Tibial artery (tissue), 4 donors: ENCODE data around the gene PIGV.

Experiments used
- DNase-seq, 2 donors: peaks; one replicate each; pipeline ENCODE4 v3.0.0-alpha.2; 2019
- H3K27ac ChIP-seq, 2 donors: fragments of 200-600 bp; sonication (generic) in 1 of 2; 1 replicate in 1 of 2; 2 replicates in 1 of 2; pipeline ENCODE4 v1.5.1; 2018 to 2019; ENCODE audit warnings: mild to moderate bottlenecking in 1 of 2
- H3K27me3 ChIP-seq, 2 donors: fragments of 200-600 bp; sonication (generic) in 1 of 2; one replicate each; pipeline versions ENCODE4 v1.5.1 to v1.6.0; 2016 to 2019
- H3K36me3 ChIP-seq, 3 donors: fragments of 200-600 bp; sonication (generic) in 2 of 3; one replicate each; pipeline ENCODE4 v1.5.1; 2016 to 2019; ENCODE audit warnings: mild to moderate bottlenecking in 2 of 3
- H3K4me1 ChIP-seq, 4 donors: fragments of 200-600 bp; sonication (generic) in 2 of 4; 1 replicate in 3 of 4; 2 replicates in 1 of 4; pipeline ENCODE4 v1.5.1; 2016 to 2019
- H3K4me3 ChIP-seq, 2 donors: fragments of 200-600 bp; sonication (generic) in 1 of 2; 1 replicate in 1 of 2; 2 replicates in 1 of 2; pipeline ENCODE4 v1.5.1; 2018 to 2019; ENCODE audit warnings: mild to moderate bottlenecking in 2 of 2
- H3K9me3 ChIP-seq, 3 donors: fragments of 200-600 bp; sonication (generic) in 1 of 3; one replicate each; pipeline ENCODE4 v1.5.1; 2016 to 2019
- intact Hi-C: fragments of 100-400 bp; cut with DNase I; formaldehyde crosslinking; loops from one replicate; pipeline ENCODE4 v1.15.0; 2023; ENCODE audit warnings: low total_unique reads
- TF ChIP-seq, protein P1 (sequence below), 2 experiments: fragments of 200-600 bp in 1 of 2; fragments of 450-650 bp in 1 of 2; IDR thresholded peaks; one replicate each; pipeline ENCODE4 v1.5.1; 2017 to 2019; ENCODE audit warnings: antibody characterized with exemption in 2 of 2, mild to moderate bottlenecking in 1 of 2, moderate library complexity in 1 of 2

PIGV gene

DNA sequence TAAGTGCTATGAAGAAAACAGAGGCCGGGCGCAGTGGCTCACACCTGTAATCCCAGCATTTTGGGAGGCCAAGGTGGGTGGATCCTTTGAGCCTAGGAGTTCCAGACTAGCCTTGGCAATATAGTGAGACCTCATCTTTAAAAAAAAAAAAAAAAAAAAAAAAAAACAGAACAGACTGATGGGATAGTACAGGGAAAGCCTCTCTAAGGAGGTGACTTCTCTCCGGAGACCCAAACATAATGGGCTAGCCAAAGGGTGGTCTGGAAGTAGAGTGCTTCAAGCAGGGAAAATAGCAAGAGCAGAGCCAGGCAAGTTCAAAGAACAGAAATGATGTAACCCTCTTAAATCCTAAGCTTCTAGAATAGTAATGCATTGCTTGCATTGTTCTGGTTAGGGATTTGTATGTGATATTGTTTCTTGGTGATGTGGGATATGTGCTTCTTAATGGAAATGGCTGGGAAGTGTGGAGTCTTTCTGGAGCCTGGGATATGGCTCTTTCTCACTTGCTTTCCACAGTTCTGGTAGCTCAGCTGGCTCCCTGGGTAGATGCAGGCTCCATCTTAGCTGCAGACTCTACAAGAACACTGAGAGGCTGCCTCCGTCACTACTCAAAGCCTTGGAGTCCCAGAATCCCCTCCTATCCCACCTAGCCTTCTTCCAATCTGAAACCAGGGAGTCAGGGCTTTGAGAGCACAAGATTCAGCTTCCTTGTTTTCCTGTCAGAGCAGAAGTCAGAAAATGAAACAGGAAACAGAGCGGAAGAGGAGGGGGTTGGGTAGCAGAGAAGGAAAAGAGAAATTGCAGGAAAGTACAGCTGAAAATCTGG lies 1.9 kb upstream of the PIGV start:
- intact Hi-C loops = no loop called here
- DNase-seq = no peak
- H3K27ac ChIP-seq = peak overlapping the region; percentile 98 to 100
- TF ChIP-seq, protein P1, sequence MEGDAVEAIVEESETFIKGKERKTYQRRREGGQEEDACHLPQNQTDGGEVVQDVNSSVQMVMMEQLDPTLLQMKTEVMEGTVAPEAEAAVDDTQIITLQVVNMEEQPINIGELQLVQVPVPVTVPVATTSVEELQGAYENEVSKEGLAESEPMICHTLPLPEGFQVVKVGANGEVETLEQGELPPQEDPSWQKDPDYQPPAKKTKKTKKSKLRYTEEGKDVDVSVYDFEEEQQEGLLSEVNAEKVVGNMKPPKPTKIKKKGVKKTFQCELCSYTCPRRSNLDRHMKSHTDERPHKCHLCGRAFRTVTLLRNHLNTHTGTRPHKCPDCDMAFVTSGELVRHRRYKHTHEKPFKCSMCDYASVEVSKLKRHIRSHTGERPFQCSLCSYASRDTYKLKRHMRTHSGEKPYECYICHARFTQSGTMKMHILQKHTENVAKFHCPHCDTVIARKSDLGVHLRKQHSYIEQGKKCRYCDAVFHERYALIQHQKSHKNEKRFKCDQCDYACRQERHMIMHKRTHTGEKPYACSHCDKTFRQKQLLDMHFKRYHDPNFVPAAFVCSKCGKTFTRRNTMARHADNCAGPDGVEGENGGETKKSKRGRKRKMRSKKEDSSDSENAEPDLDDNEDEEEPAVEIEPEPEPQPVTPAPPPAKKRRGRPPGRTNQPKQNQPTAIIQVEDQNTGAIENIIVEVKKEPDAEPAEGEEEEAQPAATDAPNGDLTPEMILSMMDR (IDR thresholded peaks at IDR 0.05) = no peak
- no peaks in the 10 kb centered on the region for H3K27me3 ChIP-seq
- no peaks in the 10 kb centered on the region for H3K9me3 ChIP-seq
- H3K4me1 ChIP-seq = peaks cover 5 to 66% (median 40%) of the 10 kb centered on the region in 4 donors
- H3K4me3 ChIP-seq = no peak overlapping the region
- peaks cover 6 to 12% (median 9%) of the 10 kb centered on the region in 3 donors for H3K36me3 ChIP-seq

DNA sequence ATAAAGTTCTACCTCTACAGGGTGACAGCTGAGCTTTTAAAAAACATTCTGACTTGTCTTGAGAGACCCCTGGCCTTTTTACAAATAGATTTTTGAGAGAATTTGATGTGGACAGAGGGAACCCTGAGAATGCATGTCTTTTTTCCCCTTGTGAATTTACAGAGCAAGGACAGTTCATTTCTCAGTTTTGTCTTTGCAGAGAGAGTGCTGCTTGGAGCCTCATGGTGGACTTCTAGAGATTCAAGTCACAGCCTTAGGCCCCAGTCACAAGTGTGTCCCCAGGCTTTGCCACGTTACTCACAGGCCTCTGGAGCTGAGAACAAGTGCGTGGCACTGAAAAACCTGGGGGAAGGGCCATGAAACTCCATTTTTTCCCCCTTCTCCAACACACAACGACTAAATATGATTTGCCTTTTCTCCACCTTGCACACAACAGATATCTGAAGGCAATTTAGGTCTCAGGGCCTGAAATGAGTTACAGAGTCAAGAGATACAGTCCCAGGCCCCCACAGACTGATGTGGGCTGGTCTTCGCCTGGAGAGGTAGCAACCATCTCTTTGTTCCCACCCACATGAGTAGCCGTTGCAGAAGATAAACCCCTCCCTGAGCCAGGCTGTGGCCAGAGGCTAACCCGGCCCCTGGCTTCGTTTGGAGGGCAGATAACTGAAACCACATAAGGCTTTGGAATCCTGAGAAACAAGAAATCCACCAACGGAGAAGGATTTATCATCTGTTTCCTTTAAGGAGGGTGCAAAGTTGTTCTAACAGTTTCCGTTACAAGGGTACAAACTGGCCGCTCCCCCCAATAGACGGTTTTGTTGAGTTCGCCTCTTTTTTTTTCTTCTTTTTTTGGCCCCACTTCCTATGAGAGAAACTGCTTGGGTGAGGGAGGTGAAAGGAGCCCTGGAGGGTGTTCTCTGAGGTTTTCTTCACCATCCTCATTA lies 1.0 kb upstream of the PIGV start:
- H3K4me3 ChIP-seq = peak overlapping the region; percentile 60 to 74
- H3K9me3 ChIP-seq = no peaks in the 10 kb centered on the region
- TF ChIP-seq, protein P1 (IDR thresholded peaks at IDR 0.05) = no peak
- peak; percentile 85 to 90 for DNase-seq
- H3K27ac ChIP-seq = peak overlapping the region; percentile 98 to 100
- peaks cover 5 to 66% (median 40%) of the 10 kb centered on the region in 4 donors for H3K4me1 ChIP-seq
- intact Hi-C loops = no loop called here
- peaks cover under 1 to 6% (median 4%) of the 10 kb centered on the region in 3 donors for H3K36me3 ChIP-seq
- H3K27me3 ChIP-seq = no peaks in the 10 kb centered on the region

DNA sequence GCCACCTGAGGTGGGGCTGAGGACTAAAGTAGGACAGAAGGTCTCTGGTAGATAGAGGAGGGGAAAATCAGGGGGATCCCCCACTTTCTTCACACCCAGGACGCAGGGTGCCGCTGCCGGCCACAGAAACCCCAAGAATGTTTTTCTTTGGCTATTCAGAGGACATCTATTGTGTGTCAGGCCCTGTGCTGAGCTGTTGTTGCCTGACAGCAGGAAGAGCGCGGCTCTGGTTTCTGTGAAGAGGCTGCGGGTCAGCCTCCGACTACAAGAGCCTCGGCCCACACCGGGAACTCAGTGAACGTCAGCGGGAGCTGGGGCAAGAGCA lies 407 bp upstream of the PIGV start:
- DNase-seq = no peak
- H3K4me1 ChIP-seq = peaks cover 5 to 62% (median 40%) of the 10 kb centered on the region in 4 donors

DNA sequence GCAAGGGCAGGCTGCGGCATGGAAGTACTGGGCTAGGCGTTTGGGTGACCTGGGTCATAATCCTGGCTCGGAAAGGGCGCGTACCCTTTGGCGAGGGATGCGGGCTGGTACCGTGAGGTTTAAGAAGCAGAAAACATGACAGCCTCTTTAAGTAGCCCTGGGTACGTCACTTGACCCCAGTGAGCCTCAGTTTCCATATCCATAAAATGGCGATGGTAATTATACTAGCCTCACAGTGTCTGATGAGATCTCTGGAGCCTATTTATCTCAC lies 700 bp downstream of the PIGV start:
- H3K4me1 ChIP-seq = peaks cover 5 to 52% (median 36%) of the 10 kb centered on the region in 4 donors
- TF ChIP-seq, protein P1 (IDR thresholded peaks at IDR 0.05) = no peak

More for the DNA sequence above, 407 bp upstream of the PIGV start:
- Histone ChIP-seq H3K9me3 (no peaks in the 10 kb centered on the region), H3K4me3 (peak overlapping the region; percentile 60 to 74), H3K27me3 (no peaks in the 10 kb centered on the region), H3K27ac (peak overlapping the region; percentile 98 to 100), H3K36me3 (peaks cover 0 to 4% (median 1%) of the 10 kb centered on the region in 3 donors)
- TF ChIP-seq, protein P1 (IDR thresholded peaks at IDR 0.05) = no peak
- intact Hi-C loops = no loop called here

DNA sequence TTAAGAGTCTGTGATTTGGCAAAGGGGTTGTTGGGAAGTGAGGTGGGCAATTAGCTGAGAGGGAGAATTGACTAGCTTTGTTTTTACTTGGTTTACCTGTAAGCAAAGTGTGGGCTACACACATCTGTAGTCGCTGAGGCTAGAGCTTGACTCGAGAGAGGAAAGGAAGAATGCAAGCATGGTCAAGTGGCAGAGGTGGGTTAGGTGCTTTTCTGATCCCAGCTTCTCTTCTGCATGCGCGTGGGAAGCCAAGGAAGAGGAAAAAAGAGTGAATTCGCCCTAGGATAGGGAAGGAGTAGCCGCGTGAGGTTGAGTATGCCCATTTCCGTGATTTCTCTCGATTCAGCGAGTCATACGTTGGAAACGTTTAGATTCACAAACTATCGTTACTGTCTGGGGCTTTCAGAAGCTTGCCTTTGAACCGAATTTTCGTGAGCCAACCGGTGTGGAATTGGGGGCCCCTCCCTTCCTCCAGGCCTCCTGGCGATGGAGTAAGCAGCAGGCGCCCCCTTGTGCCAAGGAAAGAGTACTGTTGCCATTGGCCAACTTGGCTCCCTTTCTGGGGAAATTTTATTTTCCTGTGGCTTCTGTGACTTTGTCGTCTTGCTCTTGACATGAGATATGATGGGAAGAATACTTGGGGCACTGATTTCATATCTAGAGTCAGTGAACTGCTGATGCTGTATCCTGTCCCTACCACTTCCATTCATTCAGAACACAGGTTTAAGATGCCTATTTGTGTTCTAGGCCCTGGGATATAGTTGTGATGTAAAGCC lies 1.3 kb downstream of the PIGV start:
- intact Hi-C loops = loop anchor here (1.0 to 2.0 kb wide), 3 partner anchors 92 to 288 kb away; partner anchors contain the start of gene ARID1A
- no peaks in the 10 kb centered on the region for H3K27me3 ChIP-seq
- H3K9me3 ChIP-seq = no peaks in the 10 kb centered on the region
- H3K36me3 ChIP-seq = peaks cover under 1 to 12% (median 1%) of the 10 kb centered on the region in 3 donors
- H3K4me3 ChIP-seq = peak overlapping the region; percentile 60 to 74
- TF ChIP-seq, protein P1 (IDR thresholded peaks at IDR 0.05) = peak; percentile 96 to 98
- peak; percentile 86 to 93 for DNase-seq
- H3K27ac ChIP-seq = peak overlapping the region; percentile 98 to 100
- peaks cover 5 to 46% (median 30%) of the 10 kb centered on the region in 4 donors for H3K4me1 ChIP-seq

More for the DNA sequence above, 700 bp downstream of the PIGV start:
- peak overlapping the region; percentile 98 to 100 for H3K27ac ChIP-seq
- no peaks in the 10 kb centered on the region for H3K27me3 ChIP-seq
- peak in 1 of 2 donors; percentile 45 for DNase-seq
- intact Hi-C loops = loop anchor here (2.0 kb wide), 2 partner anchors 92 to 288 kb away; partner anchors contain the start of gene ARID1A
- peak overlapping the region; percentile 60 to 74 for H3K4me3 ChIP-seq
- H3K9me3 ChIP-seq = no peaks in the 10 kb centered on the region
- peaks cover 0 to 7% (median 0%) of the 10 kb centered on the region in 3 donors for H3K36me3 ChIP-seq
